CD4-positive, alpha-beta T cell treated with Interleukin-1 beta for 1 hour (primary cell): ENCODE results near the gene PRLH.

ENCODE experiments used
- DNase-seq, 2 donors: peaks; one replicate each; pipeline ENCODE4 v3.0.0-alpha.2; 2020 to 2022

The PRLH gene

GRCh38 chr2:237566401-237567235 lies at the start of gene PRLH:
Gene PRLH, plus strand, starts transcription at chr2:237566574. Its CDS starts 0 bp downstream, at chr2:237566574.
- DNase-seq: no peak

- no peak for DNase-seq
These were observed 49.2 kb upstream of the PRLH start for GRCh38 chr2:237517163-237517562.

- DNase-seq: no peak
These were observed 48.4 kb upstream of the PRLH start for GRCh38 chr2:237517990-237518389.

GRCh38 chr2:237519506-237520245 lies 46.7 kb upstream of the PRLH start:
- DNase-seq: no peak

GRCh38 chr2:237520290-237520689 lies 46.1 kb upstream of the PRLH start:
- DNase-seq: no peak

- no peak for DNase-seq
These were observed 41.7 kb upstream of the PRLH start for GRCh38 chr2:237524631-237525030.

- no peak for DNase-seq
These were observed 40.7 kb upstream of the PRLH start for GRCh38 chr2:237525559-237526157.

GRCh38 chr2:237527233-237527632 lies 39.1 kb upstream of the PRLH start:
- DNase-seq: no peak

- no peak for DNase-seq
These were observed 38.6 kb upstream of the PRLH start for GRCh38 chr2:237527766-237528165.

GRCh38 chr2:237529452-237530402 lies 36.6 kb upstream of the PRLH start:
- DNase-seq: peak in 1 of 2 donors; percentile 17

GRCh38 chr2:237530472-237531433 lies 35.6 kb upstream of the PRLH start:
- DNase-seq: no peak

- DNase-seq: no peak
These were observed 34.2 kb upstream of the PRLH start for GRCh38 chr2:237532160-237532559.

- no peak for DNase-seq
These were observed 32.7 kb upstream of the PRLH start for GRCh38 chr2:237533668-237534161.

- DNase-seq: no peak
These were observed 32.0 kb upstream of the PRLH start for GRCh38 chr2:237534380-237534779.

GRCh38 chr2:237535385-237536082 lies 30.8 kb upstream of the PRLH start:
- no peak for DNase-seq

GRCh38 chr2:237536083-237536415 lies 30.3 kb upstream of the PRLH start:
- no peak for DNase-seq

GRCh38 chr2:237536617-237537016 lies 29.8 kb upstream of the PRLH start:
- DNase-seq: no peak

GRCh38 chr2:237538001-237538720 lies 28.2 kb upstream of the PRLH start:
- no peak for DNase-seq

- no peak for DNase-seq
These were observed 27.5 kb upstream of the PRLH start for GRCh38 chr2:237538901-237539300.

GRCh38 chr2:237539681-237540080 lies 26.7 kb upstream of the PRLH start:
- DNase-seq: no peak
